HEK293T (cell line): ENCODE data around the gene HAUS1.

Experiments
- CTCF ChIA-PET: fragments of 350-600 bp; formaldehyde crosslinking; extraction: SDS; loops from one replicate; lab custom pipeline; 2021; ENCODE audit warnings: antibody characterized with exemption, inconsistent platforms; lab: Yijun Ruan, JAX
- POLR2A ChIA-PET: fragments of 350-600 bp; formaldehyde crosslinking; extraction: SDS; loops from one replicate; lab custom pipeline; 2020; ENCODE audit warnings: antibody characterized with exemption, inconsistent platforms; lab: Yijun Ruan, JAX
- DNase-seq: peaks from one replicate; pipeline ENCODE4 v3.0.0; 2012; ENCODE audit warnings: mixed read lengths; ENCODE audit errors: extremely low spot score
- ARNT ChIP-seq: fragments of 450-650 bp; IDR thresholded peaks from 2 replicates; pipeline ENCODE4 v1.6.1; 2017; ENCODE audit warnings: mild to moderate bottlenecking
- BHLHE40 ChIP-seq: fragments of 450-650 bp; IDR thresholded peaks from 2 replicates; pipeline ENCODE4 v1.6.1; 2016; ENCODE audit warnings: mild to moderate bottlenecking, moderate library complexity, borderline replicate concordance
- CTBP1 ChIP-seq: fragments of 450-650 bp; IDR thresholded peaks from 2 replicates; pipeline ENCODE4 v1.6.1; 2016; ENCODE audit warnings: borderline replicate concordance
- FOXA1 ChIP-seq: fragments of 450-650 bp; IDR thresholded peaks from 2 replicates; pipeline ENCODE4 v1.6.1; 2016; ENCODE audit warnings: mild to moderate bottlenecking
- FOXM1 ChIP-seq: fragments of 450-650 bp; IDR thresholded peaks from 2 replicates; pipeline ENCODE4 v1.6.1; 2017; ENCODE audit warnings: mild to moderate bottlenecking, borderline replicate concordance
- HDGF ChIP-seq: fragments of 450-650 bp; IDR thresholded peaks from 2 replicates; pipeline ENCODE4 v1.6.1; 2017; ENCODE audit warnings: antibody characterized with exemption, borderline replicate concordance
- LEF1 ChIP-seq: fragments of 450-650 bp; IDR thresholded peaks from 2 replicates; pipeline ENCODE4 v1.6.1; 2017; ENCODE audit warnings: mild to moderate bottlenecking, borderline replicate concordance
- PKNOX1 ChIP-seq: fragments of 450-650 bp; IDR thresholded peaks from 2 replicates; pipeline ENCODE4 v1.6.1; 2016
- TARDBP ChIP-seq: fragments of 450-650 bp; IDR thresholded peaks from 2 replicates; pipeline ENCODE4 v1.6.1; 2016
- ZNF384 ChIP-seq: fragments of 450-650 bp; IDR thresholded peaks from 2 replicates; pipeline ENCODE4 v1.6.1; 2016

Gene HAUS1

GRCh38 chr18:46174342-46175041 is 70.3 kb downstream of the HAUS1 start:
- POLR2A ChIA-PET: interaction anchor here (1.3 to 1.4 kb wide), 2 partner anchors 9 to 16 kb away, joined by 6 read pairs; no protein-coding TSS in a partner anchor
- CTCF ChIA-PET: interaction anchor here (1.0 kb wide), 1 partner anchor 107 kb away, joined by 3 read pairs; no protein-coding TSS in a partner anchor
- peak; percentile 25 for DNase-seq
- TF ChIP-seq FOXA1 (no peak), TARDBP (no peak), LEF1 (no peak), ARNT (no peak), CTBP1 (no peak), ZNF384 (no peak), HDGF (no peak)

DNA sequence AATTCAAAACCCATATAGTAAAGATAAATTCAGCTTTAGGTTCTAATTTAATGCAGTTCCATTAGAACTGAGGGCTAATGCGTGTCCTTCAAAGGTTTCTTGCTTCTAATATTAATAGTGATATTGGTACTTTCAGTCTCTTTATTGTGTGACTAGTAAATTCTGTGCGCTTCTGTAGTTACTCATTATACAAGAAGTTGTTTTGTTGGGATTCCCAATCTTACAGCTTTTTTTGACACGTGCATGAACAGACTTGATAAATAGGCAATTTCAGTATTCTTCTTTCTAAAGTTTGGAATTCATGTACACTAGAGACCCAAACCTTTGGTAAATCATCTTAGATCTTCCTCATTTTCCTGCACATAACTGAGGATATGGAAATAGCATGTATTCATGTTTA is 71.8 kb downstream of the HAUS1 start:
- CTCF ChIA-PET: no interaction called here
- no peak for TF ChIP-seq TARDBP
- no peak for TF ChIP-seq PKNOX1
- no peak for TF ChIP-seq HDGF
- no peak for TF ChIP-seq FOXM1
- TF ChIP-seq BHLHE40: no peak
- TF ChIP-seq ZNF384: no peak
- no peak for DNase-seq
- POLR2A ChIA-PET: no interaction called here
